GM21825 (cell line): ENCODE results near the gene POU2AF2.
"Not testable (repeated sequence)": the region's sequence is repeated elsewhere in the genome, so short reads cannot be mapped to it uniquely, and the experiment has no call there.

Source experiments
- ATAC-seq: cut with Tn5 transposase; IDR thresholded peaks from one replicate; pipeline ENCODE4 v1.9.1; 2021; ENCODE audit warnings: mild to moderate bottlenecking, moderate library complexity; ENCODE audit not compliant: unreplicated experiment

Gene POU2AF2

GRCh38 chr11:111253630-111254029 is 8.1 kb downstream of the POU2AF2 start:
- no peak for ATAC-seq

- no peak for ATAC-seq
These were observed 12.5 kb downstream of the POU2AF2 start for GRCh38 chr11:111258046-111258445.

GRCh38 chr11:111259896-111260295 is 14.4 kb downstream of the POU2AF2 start:
- ATAC-seq, result no peak

GRCh38 chr11:111260811-111261210 is 15.3 kb downstream of the POU2AF2 start:
- no peak for ATAC-seq

- no peak for ATAC-seq
These were observed 19.1 kb downstream of the POU2AF2 start for GRCh38 chr11:111264646-111265045.

- no peak for ATAC-seq
These were observed 19.9 kb downstream of the POU2AF2 start for GRCh38 chr11:111265421-111265820.

GRCh38 chr11:111268303-111268702 is 22.8 kb downstream of the POU2AF2 start:
- ATAC-seq, result not testable (repeated sequence)

GRCh38 chr11:111269146-111269868 is 23.8 kb downstream of the POU2AF2 start:
- no peak for ATAC-seq

- no peak for ATAC-seq
These were observed 26.9 kb downstream of the POU2AF2 start for GRCh38 chr11:111272420-111272819.

GRCh38 chr11:111282562-111283075 is 37.1 kb downstream of the POU2AF2 start:
- ATAC-seq, result no peak

GRCh38 chr11:111283945-111284481 is 38.5 kb downstream of the POU2AF2 start:
- no peak for ATAC-seq

- no peak for ATAC-seq
These were observed 39.9 kb downstream of the POU2AF2 start for GRCh38 chr11:111285189-111286091.

- ATAC-seq, result no peak
These were observed 46.2 kb downstream of the POU2AF2 start for GRCh38 chr11:111291764-111292163.

GRCh38 chr11:111292408-111292807 is 46.9 kb downstream of the POU2AF2 start:
- ATAC-seq, result not testable (repeated sequence)

GRCh38 chr11:111296196-111296595 is 50.7 kb downstream of the POU2AF2 start:
- no peak for ATAC-seq

- ATAC-seq, result no peak
These were observed 52.2 kb downstream of the POU2AF2 start for GRCh38 chr11:111297696-111298095.

- peak; percentile 14 for ATAC-seq
These were observed 53.0 kb downstream of the POU2AF2 start, which contains the start of gene POU2AF3 for GRCh38 chr11:111298413-111299100. Gene POU2AF3 (plus strand): TSS chr11:111298546. CDS start chr11:111298582, 36 bp downstream.

GRCh38 chr11:111299101-111300026 is 53.8 kb downstream of the POU2AF2 start:
- ATAC-seq, result peak; percentile 52

GRCh38 chr11:111300569-111300968 is 55.0 kb downstream of the POU2AF2 start:
- ATAC-seq, result no peak
